Daoy (cell line): ENCODE measurements around the gene MATN4. TPM values are rescaled to one million over a fixed set of nuclear protein-coding genes. Genes with fewer than 3 reads are reported as not detected.

Experiments used
- DNase-seq: peaks from one replicate; pipeline ENCODE4 v3.0.0-alpha.2; 2015; ENCODE audit warnings: low read depth
- total RNA-seq: library from RNA; depleted of rRNA; stranded (reverse); fragments of >200 nt; shearing (Covaris generic); gene quantifications from 2 replicates; pipeline ENCODE4 v1.2.3, GENCODE V29; 2014

MATN4 gene
- total RNA-seq, 1 experiment from 2014 or later, result not detected

GRCh38 chr20:45313943-45314342 is 5.8 kb upstream of the MATN4 start:
- DNase-seq, result no peak

- no peak for DNase-seq
Measured at GRCh38 chr20:45313065-45313695, 5.1 kb upstream of the MATN4 start.

GRCh38 chr20:45312241-45312640 is 4.1 kb upstream of the MATN4 start:
- DNase-seq, result no peak

GRCh38 chr20:45311589-45312211 is 3.6 kb upstream of the MATN4 start:
- DNase-seq, result peak; percentile 76

GRCh38 chr20:45309075-45309474 is 976 bp upstream of the MATN4 start:
- no peak for DNase-seq

- no peak for DNase-seq
Measured at GRCh38 chr20:45307076-45307640, 941 bp downstream of the MATN4 start.

- peak; percentile 32 for DNase-seq
Measured at GRCh38 chr20:45306431-45306982, 1.6 kb downstream of the MATN4 start, which contains the start of gene RBPJL. Gene RBPJL, plus strand, starts transcription at chr20:45306840. Its CDS starts 83 bp downstream, at chr20:45306923.

- DNase-seq, result no peak
Measured at GRCh38 chr20:45305262-45305661, 2.8 kb downstream of the MATN4 start.

GRCh38 chr20:45304464-45304999 is 3.6 kb downstream of the MATN4 start:
- no peak for DNase-seq

GRCh38 chr20:45303586-45304463 is 4.3 kb downstream of the MATN4 start:
- DNase-seq, result peak; percentile 31

GRCh38 chr20:45301824-45302271 is 6.3 kb downstream of the MATN4 start:
- no peak for DNase-seq

- DNase-seq, result peak; percentile 74
Measured at GRCh38 chr20:45300961-45301360, 7.1 kb downstream of the MATN4 start.

GRCh38 chr20:45299786-45300185 is 8.3 kb downstream of the MATN4 start:
- no peak for DNase-seq

GRCh38 chr20:45297786-45298497 is 10.2 kb downstream of the MATN4 start:
- no peak for DNase-seq

GRCh38 chr20:45294659-45295058 is 13.4 kb downstream of the MATN4 start:
- DNase-seq, result no peak

GRCh38 chr20:45294003-45294368 is 14.1 kb downstream of the MATN4 start:
- no peak for DNase-seq

- peak; percentile 86 for DNase-seq
Measured at GRCh38 chr20:45293041-45294002, 14.8 kb downstream of the MATN4 start.

GRCh38 chr20:45292343-45292742 is 15.8 kb downstream of the MATN4 start:
- no peak for DNase-seq

- DNase-seq, result no peak
Measured at GRCh38 chr20:45291526-45291925, 16.6 kb downstream of the MATN4 start.
